HG03139 (cell line): ENCODE data around the gene NUDT4.

Experiments
- ATAC-seq: cut with Tn5 transposase; IDR thresholded peaks from one replicate; pipeline ENCODE4 v1.9.1; 2021; ENCODE audit not compliant: unreplicated experiment

Gene NUDT4

DNA sequence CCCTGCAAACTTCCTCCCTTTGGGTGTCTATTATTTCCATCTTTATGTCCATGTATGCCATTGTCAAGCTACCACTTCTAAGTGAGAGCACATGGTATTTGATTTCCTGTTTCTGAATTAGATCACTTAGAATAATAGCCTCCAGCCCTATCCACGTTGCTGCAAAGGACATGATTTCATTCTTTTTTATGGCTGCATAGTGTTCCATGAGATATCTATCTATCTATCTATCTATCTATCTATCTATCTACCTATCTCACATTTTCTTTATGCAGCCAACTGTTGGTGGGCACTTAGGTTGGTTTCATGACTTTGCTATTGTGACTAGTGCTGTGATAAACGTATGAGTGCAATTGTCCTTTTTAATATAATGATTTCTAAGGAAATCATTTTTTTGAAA lies 78.4 kb downstream of the NUDT4 start:
- ATAC-seq: no peak
